HCT116 (cell line): ENCODE measurements around the gene CENPM.

Experiments used
- CEBPB ChIP-seq: IDR thresholded peaks from 2 replicates; pipeline ENCODE4 v1.6.1; 2012; ENCODE audit warnings: low read depth
- EZH2 ChIP-seq: fragments of 200-600 bp; sonication (generic); IDR thresholded peaks from 2 replicates; pipeline ENCODE4 v1.6.1; 2017; ENCODE audit warnings: antibody characterized with exemption, mixed run types
- FOSL1 ChIP-seq: IDR thresholded peaks from 2 replicates; pipeline ENCODE4 v1.6.1; 2012; ENCODE audit warnings: low read depth
- JUND ChIP-seq: IDR thresholded peaks from 2 replicates; pipeline ENCODE4 v1.6.1; 2012
- POLR2A ChIP-seq: IDR thresholded peaks from 2 replicates; pipeline ENCODE4 v1.7.0; 2011; ENCODE audit warnings: borderline replicate concordance; ENCODE audit not compliant: insufficient read depth, insufficient read length; ENCODE audit errors: extremely low read depth
- POLR2AphosphoS5 ChIP-seq: IDR thresholded peaks from 2 replicates; pipeline ENCODE4 v1.6.1; 2011; ENCODE audit warnings: mild to moderate bottlenecking, low read depth, low read length, moderate library complexity
- ZNF274 ChIP-seq: fragments of 200-500 bp; sonication (Bioruptor generic); IDR thresholded peaks from 2 replicates; pipeline ENCODE4 v1.6.1; 2014; ENCODE audit warnings: mild to moderate bottlenecking, low read depth, low read length, inconsistent platforms
- TF ChIP-seq, protein P1 (sequence below), 3 experiments: fragments of 200-600 bp in 1 of 3; sonication (generic) in 1 of 3; IDR thresholded peaks in 2 of 3; conservative IDR thresholded peaks in 1 of 3; 2 replicates each; pipeline ENCODE4 v1.5.1; 2012 to 2017; ENCODE audit warnings: low read depth in 2 of 3, low read length in 2 of 3, antibody characterized with exemption in 1 of 3, borderline replicate concordance in 1 of 3, control low read depth in 1 of 3, mild to moderate bottlenecking in 1 of 3, mixed read lengths in 1 of 3, mixed run types in 1 of 3, moderate library complexity in 1 of 3; ENCODE audit not compliant: insufficient read depth in 1 of 3
- TF ChIP-seq, protein P2 (sequence below): IDR thresholded peaks from 2 replicates; pipeline ENCODE4 v1.6.1; 2012; ENCODE audit warnings: low read depth
- TF ChIP-seq, protein P3 (sequence below): IDR thresholded peaks from 2 replicates; pipeline ENCODE4 v1.6.1; 2012

DNA sequence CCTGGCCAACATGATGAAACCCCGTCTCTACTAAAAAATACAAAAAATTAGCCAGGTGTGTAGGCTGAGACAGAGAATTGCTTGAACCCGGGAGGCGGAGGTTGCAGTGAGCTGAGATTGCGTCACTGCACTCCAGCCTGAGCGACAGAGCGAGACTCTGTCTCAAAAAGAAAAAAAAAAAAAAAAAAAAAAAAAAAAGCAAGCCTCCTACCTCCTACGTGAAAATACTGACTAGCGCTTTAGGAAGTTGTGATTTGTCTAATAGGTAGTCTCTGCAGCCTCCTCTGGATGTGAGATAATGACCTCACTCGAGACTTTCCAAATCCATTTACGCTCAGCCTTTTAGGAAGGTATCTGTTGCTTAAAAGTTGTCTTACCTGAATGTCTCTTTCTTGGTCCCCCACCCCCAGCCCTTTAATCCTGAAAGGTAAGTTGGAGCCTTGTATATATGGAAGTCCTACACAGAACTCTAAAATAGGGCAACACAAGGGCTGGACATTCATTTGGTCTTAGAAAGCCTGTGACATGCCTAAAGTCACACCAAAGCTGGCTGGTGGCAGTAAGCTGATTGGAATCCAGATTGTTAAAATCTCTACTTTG is 27.8 kb upstream of the CENPM start:
- no peak for TF ChIP-seq CEBPB
- TF ChIP-seq, protein P1, sequence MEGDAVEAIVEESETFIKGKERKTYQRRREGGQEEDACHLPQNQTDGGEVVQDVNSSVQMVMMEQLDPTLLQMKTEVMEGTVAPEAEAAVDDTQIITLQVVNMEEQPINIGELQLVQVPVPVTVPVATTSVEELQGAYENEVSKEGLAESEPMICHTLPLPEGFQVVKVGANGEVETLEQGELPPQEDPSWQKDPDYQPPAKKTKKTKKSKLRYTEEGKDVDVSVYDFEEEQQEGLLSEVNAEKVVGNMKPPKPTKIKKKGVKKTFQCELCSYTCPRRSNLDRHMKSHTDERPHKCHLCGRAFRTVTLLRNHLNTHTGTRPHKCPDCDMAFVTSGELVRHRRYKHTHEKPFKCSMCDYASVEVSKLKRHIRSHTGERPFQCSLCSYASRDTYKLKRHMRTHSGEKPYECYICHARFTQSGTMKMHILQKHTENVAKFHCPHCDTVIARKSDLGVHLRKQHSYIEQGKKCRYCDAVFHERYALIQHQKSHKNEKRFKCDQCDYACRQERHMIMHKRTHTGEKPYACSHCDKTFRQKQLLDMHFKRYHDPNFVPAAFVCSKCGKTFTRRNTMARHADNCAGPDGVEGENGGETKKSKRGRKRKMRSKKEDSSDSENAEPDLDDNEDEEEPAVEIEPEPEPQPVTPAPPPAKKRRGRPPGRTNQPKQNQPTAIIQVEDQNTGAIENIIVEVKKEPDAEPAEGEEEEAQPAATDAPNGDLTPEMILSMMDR (IDR thresholded peaks at IDR 0.05 in 2 of 3, conservative IDR thresholded peaks at IDR 0.05 in 1 of 3; ENCODE audit: borderline replicate concordance in 1 of 3, insufficient read depth in 1 of 3, low read depth in 2 of 3, low read length in 2 of 3), result no peak
- TF ChIP-seq, protein P2, sequence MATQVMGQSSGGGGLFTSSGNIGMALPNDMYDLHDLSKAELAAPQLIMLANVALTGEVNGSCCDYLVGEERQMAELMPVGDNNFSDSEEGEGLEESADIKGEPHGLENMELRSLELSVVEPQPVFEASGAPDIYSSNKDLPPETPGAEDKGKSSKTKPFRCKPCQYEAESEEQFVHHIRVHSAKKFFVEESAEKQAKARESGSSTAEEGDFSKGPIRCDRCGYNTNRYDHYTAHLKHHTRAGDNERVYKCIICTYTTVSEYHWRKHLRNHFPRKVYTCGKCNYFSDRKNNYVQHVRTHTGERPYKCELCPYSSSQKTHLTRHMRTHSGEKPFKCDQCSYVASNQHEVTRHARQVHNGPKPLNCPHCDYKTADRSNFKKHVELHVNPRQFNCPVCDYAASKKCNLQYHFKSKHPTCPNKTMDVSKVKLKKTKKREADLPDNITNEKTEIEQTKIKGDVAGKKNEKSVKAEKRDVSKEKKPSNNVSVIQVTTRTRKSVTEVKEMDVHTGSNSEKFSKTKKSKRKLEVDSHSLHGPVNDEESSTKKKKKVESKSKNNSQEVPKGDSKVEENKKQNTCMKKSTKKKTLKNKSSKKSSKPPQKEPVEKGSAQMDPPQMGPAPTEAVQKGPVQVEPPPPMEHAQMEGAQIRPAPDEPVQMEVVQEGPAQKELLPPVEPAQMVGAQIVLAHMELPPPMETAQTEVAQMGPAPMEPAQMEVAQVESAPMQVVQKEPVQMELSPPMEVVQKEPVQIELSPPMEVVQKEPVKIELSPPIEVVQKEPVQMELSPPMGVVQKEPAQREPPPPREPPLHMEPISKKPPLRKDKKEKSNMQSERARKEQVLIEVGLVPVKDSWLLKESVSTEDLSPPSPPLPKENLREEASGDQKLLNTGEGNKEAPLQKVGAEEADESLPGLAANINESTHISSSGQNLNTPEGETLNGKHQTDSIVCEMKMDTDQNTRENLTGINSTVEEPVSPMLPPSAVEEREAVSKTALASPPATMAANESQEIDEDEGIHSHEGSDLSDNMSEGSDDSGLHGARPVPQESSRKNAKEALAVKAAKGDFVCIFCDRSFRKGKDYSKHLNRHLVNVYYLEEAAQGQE, result no peak
- no peak for TF ChIP-seq POLR2A
- TF ChIP-seq, protein P3, sequence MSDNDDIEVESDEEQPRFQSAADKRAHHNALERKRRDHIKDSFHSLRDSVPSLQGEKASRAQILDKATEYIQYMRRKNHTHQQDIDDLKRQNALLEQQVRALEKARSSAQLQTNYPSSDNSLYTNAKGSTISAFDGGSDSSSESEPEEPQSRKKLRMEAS, result no peak
- no peak for TF ChIP-seq POLR2AphosphoS5
- TF ChIP-seq JUND, result no peak
- no peak for TF ChIP-seq EZH2
- TF ChIP-seq ZNF274, result no peak
- no peak for TF ChIP-seq FOSL1
